Medulla oblongata (tissue), 1 donor: Measurements from ENCODE around the gene URI1.

Experiments
- DNase-seq: peaks from one replicate; pipeline ENCODE4 v3.0.0-alpha.2; 2015; ENCODE audit errors: extremely low spot score

URI1 gene

GRCh38 chr19:29971002-29971401 lies 29.0 kb downstream of the URI1 start:
- no peak for DNase-seq

- no peak for DNase-seq
Measured at GRCh38 chr19:29971648-29972047, 29.6 kb downstream of the URI1 start.

- no peak for DNase-seq
Measured at GRCh38 chr19:29974701-29975100, 32.7 kb downstream of the URI1 start.

GRCh38 chr19:29976151-29976943 lies 34.3 kb downstream of the URI1 start:
- no peak for DNase-seq

GRCh38 chr19:29978080-29978479 lies 36.0 kb downstream of the URI1 start:
- no peak for DNase-seq

GRCh38 chr19:29983568-29983967 lies 41.5 kb downstream of the URI1 start:
- DNase-seq: no peak

GRCh38 chr19:29985196-29985595 lies 43.2 kb downstream of the URI1 start:
- no peak for DNase-seq

- DNase-seq: no peak
Measured at GRCh38 chr19:29988351-29988750, 46.3 kb downstream of the URI1 start.

GRCh38 chr19:29992233-29992867 lies 50.3 kb downstream of the URI1 start:
- no peak for DNase-seq

- no peak for DNase-seq
Measured at GRCh38 chr19:29999490-29999889, 57.5 kb downstream of the URI1 start.

GRCh38 chr19:30000862-30001261 lies 58.8 kb downstream of the URI1 start:
- no peak for DNase-seq

GRCh38 chr19:30001301-30001700 lies 59.3 kb downstream of the URI1 start:
- DNase-seq: no peak

- DNase-seq: no peak
Measured at GRCh38 chr19:30001791-30002190, 59.8 kb downstream of the URI1 start.

- no peak for DNase-seq
Measured at GRCh38 chr19:30003866-30004265, 61.8 kb downstream of the URI1 start.

- no peak for DNase-seq
Measured at GRCh38 chr19:30004403-30004802, 62.4 kb downstream of the URI1 start.

- no peak for DNase-seq
Measured at GRCh38 chr19:30006207-30006606, 64.2 kb downstream of the URI1 start.

GRCh38 chr19:30008169-30008568 lies 66.1 kb downstream of the URI1 start:
- DNase-seq: no peak

GRCh38 chr19:30009013-30009412 lies 67.0 kb downstream of the URI1 start:
- no peak for DNase-seq

- DNase-seq: peak; percentile 13
Measured at GRCh38 chr19:30011051-30011578, 69.1 kb downstream of the URI1 start.

GRCh38 chr19:30014770-30015169 lies 72.7 kb downstream of the URI1 start:
- no peak for DNase-seq

- no peak for DNase-seq
Measured at GRCh38 chr19:30017172-30017571, 75.1 kb downstream of the URI1 start.

GRCh38 chr19:30020189-30020588 lies 78.2 kb downstream of the URI1 start:
- no peak for DNase-seq

- DNase-seq: no peak
Measured at GRCh38 chr19:30022659-30023058, 80.6 kb downstream of the URI1 start.
